GM18909 (cell line): ENCODE results near the gene UBE2Q2.
A peak's percentile ranks its signal among the peaks of the same experiment; 100 is the strongest.
"Not testable (repeated sequence)": the region's sequence is repeated elsewhere in the genome, so short reads cannot be mapped to it uniquely, and the experiment has no call there.

ENCODE experiments used
- ATAC-seq: cut with Tn5 transposase; IDR thresholded peaks from one replicate; pipeline ENCODE4 v1.9.1; 2021; ENCODE audit warnings: mild to moderate bottlenecking; ENCODE audit not compliant: unreplicated experiment, poor library complexity

UBE2Q2 gene

GRCh38 chr15:75842722-75843677 is at the start of gene UBE2Q2:
UBE2Q2 (plus strand) TSS chr15:75843447; CDS start chr15:75843667, 220 bp downstream.
- ATAC-seq: peak; percentile 61

GRCh38 chr15:75796321-75796720 is 46.9 kb upstream of the UBE2Q2 start:
- ATAC-seq: no peak

GRCh38 chr15:75797146-75797545 is 46.1 kb upstream of the UBE2Q2 start:
- ATAC-seq: not testable (repeated sequence)

- no peak for ATAC-seq
Measured at GRCh38 chr15:75799190-75799589, 44.1 kb upstream of the UBE2Q2 start.

- not testable (repeated sequence) for ATAC-seq
Measured at GRCh38 chr15:75800409-75800808, 42.8 kb upstream of the UBE2Q2 start.

GRCh38 chr15:75801859-75802593 is 41.2 kb upstream of the UBE2Q2 start:
- ATAC-seq: peak; percentile 71

GRCh38 chr15:75807486-75807885 is 35.8 kb upstream of the UBE2Q2 start:
- ATAC-seq: not testable (repeated sequence)

GRCh38 chr15:75808009-75808408 is 35.2 kb upstream of the UBE2Q2 start:
- not testable (repeated sequence) for ATAC-seq

- ATAC-seq: no peak
Measured at GRCh38 chr15:75808563-75808962, 34.7 kb upstream of the UBE2Q2 start.

GRCh38 chr15:75809986-75810750 is 33.1 kb upstream of the UBE2Q2 start:
- no peak for ATAC-seq

GRCh38 chr15:75810874-75811498 is 32.3 kb upstream of the UBE2Q2 start:
- no peak for ATAC-seq

GRCh38 chr15:75811626-75812025 is 31.6 kb upstream of the UBE2Q2 start:
- ATAC-seq: no peak

GRCh38 chr15:75814794-75815193 is 28.5 kb upstream of the UBE2Q2 start:
- ATAC-seq: no peak

GRCh38 chr15:75815811-75816719 is 27.2 kb upstream of the UBE2Q2 start:
- no peak for ATAC-seq

- ATAC-seq: no peak
Measured at GRCh38 chr15:75817138-75817935, 25.9 kb upstream of the UBE2Q2 start.

GRCh38 chr15:75820206-75820605 is 23.0 kb upstream of the UBE2Q2 start:
- ATAC-seq: no peak

- ATAC-seq: no peak
Measured at GRCh38 chr15:75821786-75822345, 21.4 kb upstream of the UBE2Q2 start.
